HPDE6-E6E7 (cell line): Measurements from ENCODE around the gene DLEC1.
A peak's percentile ranks its signal among the peaks of the same experiment; 100 is the strongest.

ENCODE experiments used
- DNase-seq: peaks from one replicate; pipeline ENCODE4 v3.0.0; 2011; ENCODE audit warnings: missing footprints; ENCODE audit errors: extremely low spot score

DLEC1 gene

DNA sequence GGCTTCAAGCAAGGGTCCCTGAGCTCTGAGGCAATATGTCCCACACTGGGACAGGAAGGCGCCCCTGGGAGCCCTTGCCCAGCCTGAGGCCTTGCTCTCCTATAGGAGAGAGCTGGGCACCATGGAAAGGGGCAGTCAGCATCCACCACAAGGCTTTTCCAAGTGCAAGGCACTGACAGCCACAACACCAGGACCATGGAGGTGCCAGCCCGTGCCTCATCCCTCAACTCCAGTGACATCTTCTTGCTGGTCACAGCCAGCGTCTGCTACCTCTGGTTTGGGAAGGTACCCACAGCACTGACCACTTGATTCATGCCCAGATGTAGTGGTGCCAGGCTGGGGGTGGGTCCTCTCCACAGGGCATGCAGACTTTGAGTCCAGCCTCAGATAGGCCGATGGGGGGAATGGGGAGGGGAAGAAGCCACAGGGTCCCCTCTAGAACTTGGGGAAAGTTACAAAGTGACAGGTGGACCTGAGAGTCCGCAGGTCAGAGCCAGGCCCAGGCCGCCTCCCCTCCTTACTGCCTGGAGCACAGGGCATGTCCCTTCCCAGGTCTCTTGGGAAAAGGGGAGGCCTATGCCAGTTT lies 36.6 kb upstream of the DLEC1 start:
- DNase-seq: no peak

DNA sequence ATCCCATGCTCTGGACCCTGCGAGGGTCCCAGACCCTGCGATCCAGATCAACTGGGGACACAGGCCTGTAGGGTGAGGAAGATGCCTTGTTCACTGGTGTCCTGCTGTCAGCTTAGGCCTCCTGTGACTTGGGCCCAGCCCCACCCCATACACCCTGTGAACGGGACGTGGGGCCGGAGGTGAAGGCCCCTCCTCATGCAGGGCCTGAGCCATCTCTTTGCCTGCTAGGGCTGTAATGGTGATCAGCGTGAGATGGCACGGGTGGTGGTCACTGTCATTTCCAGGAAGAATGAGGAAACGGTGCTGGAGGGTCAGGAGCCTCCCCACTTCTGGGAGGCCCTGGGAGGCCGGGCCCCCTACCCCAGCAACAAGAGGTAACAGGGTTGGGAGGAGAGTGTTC lies 36.1 kb upstream of the DLEC1 start:
- DNase-seq: no peak

DNA sequence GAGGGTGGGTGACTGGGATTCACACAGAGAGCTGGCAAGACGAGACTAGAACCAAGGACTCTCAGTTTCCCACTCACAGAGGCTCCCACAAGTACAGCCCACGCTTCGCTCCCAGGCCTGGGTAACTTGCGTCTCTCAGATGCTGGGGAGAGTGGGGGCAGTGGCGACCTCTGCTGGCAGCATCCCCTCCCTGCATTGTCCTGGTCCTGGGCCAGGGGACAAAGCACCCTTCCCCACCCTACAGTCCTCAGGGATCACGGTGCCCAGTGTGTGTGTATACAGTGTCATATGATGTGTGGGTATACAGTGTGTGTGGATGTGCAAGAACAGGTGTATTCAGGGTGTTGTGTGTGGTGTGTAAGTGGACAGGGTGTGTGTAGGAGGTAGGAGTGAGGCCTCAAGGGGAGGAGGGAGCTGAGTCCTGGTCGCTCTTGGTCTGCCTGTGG lies 35.6 kb upstream of the DLEC1 start:
- DNase-seq: no peak

DNA sequence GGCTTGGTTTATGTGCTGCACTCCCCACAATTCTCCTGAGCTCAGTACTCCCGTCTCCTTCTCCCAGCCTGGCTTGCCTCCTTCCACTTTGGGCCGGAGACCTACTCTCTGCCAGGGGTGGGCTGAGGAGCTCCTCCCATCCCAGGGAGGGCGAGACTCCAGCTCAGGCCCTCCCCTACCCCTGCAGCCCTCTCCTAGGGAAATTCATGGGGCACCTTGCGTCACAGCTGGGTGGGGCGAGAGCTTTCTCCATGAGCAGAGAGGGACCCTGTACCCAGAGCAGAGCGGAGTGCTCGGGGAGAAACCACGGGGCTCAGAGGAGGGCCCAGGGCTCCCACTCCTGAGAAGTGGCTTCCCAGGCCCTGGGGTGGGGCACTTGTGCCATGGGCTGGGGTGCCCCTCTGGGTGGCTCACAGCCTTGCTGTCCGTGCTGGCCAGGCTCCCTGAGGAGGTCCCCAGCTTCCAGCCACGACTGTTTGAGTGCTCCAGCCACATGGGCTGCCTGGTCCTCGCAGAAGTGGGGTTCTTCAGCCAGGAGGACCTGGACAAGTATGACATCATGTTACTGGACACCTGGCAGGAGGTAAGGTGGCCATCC lies 35.1 kb upstream of the DLEC1 start:
- no peak for DNase-seq

DNA sequence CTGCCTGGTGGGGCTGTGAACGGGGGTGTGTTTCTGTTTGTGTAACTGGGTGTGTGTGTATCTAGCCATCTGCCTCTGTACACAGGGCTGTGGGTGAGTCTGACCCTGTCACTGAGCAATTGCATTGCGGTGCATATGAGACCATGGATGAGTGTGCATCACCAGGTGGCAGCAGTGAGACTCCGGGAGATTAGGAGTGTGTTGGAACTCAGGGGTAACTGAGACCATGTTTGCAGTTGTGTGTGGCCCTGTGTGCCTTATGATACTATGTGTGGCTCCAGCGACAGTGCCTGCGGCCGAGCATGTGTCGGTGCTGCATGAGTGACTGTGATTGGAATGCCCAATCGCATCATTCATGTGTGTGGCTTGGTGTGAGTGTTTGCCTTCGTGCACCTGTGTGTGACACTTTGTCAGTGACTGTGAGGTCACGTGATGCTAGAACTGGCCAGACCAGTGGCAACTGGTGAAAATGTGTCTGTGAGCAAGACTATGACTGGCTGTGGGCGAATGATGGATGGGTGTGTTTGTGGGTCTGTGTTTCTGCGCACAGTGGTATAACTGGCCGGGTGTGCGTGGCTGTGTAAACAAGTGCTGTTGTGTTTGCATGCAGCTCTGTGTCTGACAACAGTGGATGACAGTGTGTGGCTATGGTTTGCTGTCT lies 34.5 kb upstream of the DLEC1 start:
- peak; percentile 27 for DNase-seq

DNA sequence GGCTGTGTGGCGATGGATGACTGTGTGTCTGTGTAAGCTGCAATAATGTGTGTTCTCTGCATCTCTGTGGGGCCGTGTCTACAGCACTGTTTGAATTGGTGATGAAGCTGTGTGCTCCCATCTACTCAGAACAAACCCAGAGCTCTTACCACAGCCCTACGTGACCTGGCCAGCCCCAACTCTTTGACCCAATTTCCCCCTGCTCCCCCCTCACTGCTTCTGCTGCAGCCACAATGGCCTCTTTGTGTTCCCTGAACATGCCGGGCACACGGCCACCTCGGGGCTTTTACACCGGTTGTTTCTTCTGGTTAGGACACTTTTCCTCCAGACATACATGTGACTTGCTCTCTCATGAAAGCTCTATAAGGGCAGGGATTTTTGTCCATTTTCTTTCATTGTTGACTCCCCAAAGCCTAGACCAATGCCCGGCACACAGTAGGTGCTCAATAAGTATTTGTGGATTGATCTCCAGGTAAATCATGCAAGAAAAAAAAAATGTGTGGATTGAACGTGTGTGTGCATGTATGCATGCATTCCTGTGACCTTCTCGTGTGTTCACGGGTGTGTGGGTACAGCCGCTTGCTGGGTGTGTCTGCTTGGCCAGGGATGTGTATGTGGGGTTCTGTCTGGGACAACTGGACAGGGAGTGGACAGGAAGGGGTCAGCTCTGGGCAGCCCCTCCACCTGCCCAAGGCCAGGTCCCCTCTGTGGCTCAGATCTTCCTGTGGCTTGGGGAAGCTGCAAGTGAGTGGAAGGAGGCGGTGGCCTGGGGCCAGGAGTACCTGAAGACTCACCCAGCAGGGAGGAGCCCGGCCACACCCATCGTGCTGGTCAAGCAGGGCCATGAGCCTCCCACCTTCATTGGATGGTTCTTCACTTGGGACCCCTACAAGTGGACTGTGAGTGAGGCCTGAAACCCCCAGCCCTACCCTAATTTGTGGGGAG lies 33.7 kb upstream of the DLEC1 start:
- no peak for DNase-seq

DNA sequence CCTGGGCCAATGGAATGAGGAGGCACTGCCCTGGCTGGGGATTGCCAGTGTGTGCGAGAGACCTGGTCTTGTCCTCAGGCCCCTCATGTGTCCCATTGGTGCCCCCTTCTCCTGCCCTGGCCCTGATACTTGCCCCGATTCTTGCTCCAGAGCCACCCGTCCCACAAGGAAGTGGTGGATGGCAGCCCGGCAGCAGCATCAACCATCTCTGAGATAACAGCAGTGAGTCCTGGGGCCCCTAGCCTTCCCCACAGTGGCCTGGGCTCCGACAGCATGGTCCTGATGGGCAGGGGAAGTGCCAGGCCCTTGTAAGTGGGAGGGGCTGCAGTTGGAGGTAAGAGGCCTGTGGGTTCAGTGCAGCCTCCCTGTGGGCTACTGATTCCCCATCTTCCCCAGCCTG lies 33.0 kb upstream of the DLEC1 start:
- DNase-seq: no peak

DNA sequence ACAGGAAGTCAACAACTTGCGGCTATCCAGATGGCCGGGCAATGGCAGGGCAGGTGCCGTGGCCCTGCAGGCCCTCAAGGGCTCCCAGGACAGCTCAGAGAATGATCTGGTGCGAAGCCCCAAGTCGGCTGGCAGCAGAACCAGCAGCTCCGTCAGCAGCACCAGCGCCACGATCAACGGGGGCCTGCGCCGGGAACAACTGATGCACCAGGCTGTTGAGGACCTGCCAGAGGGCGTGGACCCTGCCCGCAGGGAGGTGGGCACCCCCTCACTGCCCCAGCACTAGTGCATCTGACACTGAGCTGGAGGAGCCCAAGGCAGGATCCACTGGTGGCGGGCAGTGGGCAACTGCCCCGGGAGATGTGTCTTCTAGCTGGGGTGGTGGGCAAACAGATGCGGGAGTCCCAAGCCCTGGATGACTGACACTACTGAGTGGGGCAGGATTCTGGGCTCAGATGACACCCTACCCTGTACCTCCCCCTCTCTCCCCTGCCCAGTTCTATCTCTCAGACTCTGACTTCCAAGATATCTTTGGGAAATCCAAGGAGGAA lies 32.5 kb upstream of the DLEC1 start:
- DNase-seq: no peak

DNA sequence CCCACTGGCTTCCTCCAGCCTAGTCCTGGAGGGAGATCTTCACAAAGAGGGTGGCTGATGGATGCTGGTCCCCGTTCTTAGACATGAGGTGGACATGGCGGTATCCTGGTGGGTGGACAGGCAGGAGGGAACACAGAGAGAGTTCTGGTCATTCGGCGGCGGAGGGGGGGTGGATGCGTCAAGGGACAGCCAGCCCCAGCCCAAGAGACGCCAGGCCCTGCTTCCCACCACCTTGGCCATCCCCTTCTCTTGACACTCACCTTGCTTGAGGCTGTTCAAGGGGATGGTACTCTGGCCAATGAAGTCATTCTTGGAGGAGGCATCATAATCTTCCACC lies 31.3 kb upstream of the DLEC1 start:
- DNase-seq: no peak

DNA sequence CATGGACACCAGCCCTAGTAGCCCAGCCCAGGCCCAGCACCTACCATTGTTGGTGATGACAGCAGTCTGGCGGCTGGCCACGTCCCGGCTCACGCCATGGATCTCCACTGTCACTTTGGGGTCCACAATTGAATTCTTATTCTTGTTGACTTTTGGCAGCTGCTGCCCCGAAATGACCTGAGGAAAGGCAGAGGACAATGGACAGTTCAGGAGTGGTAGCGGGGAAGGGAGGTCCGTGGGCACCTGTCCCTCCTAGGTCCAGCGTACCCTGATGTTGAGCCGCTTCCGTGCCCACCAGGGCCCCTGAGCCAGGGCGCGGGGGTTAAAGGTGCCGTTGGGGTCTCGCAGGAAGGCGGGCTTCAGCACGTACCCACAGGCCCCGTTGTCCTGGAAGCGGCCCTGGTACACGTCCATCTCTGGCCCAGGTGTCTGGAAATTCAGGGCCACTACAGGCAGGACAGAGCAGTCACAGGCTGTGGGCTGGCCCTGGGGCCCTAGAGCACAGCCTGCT lies 30.8 kb upstream of the DLEC1 start:
- DNase-seq: no peak

DNA sequence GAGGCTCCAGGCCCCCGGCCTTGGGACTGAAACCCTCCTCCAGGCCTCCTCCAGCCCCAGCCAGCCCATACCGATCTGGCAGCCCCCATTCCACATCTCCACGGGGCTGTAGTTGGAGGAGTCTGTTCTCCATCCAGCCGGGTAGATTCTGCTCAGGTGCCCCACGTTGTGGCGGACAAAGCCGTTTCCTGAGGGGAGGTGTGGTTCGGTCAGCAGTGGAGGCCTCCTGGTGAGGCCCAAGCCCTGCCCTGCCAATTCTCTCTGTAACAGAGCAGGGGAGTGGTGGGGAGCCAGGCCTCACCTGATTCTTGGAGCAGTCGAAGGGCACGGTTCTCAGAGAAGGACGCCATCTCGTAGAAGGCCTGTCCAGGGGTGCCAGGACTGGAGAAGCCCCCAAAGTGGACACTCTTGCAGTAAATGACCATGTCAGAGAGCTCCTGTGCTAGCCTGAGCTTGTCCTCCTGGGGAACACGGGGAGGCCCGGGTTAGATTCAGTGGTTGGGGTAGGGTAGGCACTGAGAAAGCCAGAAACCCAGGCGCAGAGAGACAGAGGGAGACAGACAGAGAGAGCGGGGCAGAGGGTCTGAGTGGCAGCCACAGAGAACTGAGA lies 29.9 kb upstream of the DLEC1 start:
- DNase-seq: no peak

DNA sequence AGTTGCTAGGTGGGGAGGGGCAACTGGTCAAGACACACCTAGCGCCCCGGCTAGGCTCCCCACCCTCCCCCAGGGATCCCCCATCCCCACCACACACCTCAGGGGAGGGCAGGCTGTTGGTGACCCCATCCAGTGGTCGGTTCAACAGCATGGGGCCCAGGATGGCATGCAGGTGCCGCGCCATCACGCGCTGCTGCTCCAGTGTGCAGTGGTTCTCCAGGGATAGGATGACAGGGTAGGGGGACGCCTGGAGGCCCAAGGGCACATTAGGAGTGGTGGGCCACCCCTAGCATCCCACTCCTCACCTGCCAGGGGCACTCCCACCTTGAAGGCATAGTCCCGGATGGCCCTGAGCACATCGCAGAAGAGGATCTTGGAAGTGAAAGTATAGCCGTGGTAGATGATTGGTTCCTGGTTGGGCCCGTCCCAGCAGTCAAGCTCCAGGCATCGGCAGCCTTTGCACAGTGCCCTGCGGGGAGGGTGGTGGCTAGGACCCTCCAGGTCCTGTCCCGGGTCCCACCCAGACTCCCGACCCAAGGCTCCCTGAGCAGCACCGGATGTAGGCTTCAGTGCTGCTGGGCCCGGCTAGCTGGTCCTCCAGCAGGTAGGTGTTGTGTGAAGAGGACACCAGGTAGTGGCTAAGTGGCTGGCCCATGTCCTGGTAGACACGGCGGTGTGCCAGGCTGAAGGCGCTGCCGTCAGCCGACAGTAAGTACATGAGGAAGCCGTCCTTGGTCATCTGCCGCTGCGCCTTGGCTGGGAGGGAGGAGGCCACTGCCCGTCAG lies 29.0 kb upstream of the DLEC1 start:
- DNase-seq: no peak

DNA sequence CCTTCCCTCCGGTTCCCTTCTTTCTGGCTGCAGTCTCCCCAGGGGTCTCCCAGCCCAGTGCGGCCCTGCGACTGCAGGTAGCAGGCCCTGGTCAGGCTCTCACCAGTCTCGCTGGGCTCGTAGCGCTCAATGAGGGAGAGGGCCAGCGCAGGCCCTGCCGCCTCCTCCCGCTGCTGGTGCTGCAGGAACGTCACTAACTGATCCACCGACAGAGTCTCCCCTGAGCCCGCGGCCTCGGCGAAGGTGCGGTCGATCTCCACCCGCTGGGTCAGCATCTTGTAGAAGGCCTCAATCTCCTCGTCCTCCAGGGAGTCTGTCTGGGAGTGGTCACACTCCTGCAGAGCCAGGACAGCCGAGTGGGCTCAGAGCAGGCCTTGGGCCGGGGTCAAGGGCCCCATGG lies 27.9 kb upstream of the DLEC1 start:
- DNase-seq: no peak

DNA sequence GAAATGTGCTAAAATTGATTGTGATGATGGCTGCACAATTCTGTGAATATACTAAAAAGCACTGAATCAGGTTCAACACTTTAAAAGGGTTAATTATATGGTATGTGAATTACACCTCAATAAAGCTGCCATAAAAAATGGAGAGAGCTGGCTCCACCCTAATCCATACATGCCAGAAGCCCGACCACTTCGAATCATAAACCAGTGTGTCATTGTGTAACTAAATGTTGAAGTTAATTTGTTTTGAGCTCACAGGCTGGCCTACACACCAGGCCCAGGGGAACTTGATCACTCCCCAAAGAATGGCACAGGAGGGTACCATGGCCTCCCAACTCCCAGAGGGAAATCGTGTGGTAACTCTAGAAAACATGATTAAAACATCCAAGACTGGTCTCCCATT lies 23.5 kb upstream of the DLEC1 start:
- DNase-seq: no peak

DNA sequence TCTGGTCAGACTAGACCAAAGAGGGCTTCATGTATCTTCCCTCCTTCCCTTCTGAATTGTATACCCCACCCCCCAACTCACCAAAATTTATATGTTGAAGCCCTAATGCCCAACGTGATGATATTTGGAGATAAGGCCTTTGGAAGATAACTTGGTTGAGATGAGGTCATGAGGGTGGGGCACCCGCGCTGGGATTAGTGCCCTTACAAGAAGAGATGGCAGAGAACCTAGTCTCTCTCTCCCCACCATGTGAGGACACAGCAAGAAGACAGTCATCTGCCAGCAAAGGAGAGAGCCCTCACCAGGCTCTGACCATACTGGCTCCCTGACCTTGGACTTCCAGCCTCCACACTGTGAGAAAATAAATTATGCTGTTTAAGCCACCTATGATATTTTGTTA lies 23.0 kb upstream of the DLEC1 start:
- DNase-seq: no peak

DNA sequence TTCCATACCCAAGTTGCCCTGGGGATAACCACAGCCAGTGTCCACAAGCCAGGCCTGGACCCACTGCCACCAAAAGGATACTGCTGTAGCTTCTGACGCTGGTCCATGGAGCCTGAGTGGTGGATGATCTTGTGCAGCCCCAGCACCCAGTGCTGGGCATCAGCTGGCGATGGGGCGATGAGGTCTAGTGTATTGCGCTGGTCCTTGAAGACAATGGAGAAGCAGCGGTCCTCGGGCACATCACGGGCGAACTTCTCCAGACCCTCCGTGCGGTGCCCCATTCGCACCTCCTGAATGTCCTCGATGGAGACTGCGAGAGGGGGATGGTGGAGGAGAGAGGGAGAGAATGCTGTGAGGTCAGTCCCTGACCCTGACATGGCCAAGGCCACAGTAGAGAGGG lies 22.6 kb upstream of the DLEC1 start:
- no peak for DNase-seq

DNA sequence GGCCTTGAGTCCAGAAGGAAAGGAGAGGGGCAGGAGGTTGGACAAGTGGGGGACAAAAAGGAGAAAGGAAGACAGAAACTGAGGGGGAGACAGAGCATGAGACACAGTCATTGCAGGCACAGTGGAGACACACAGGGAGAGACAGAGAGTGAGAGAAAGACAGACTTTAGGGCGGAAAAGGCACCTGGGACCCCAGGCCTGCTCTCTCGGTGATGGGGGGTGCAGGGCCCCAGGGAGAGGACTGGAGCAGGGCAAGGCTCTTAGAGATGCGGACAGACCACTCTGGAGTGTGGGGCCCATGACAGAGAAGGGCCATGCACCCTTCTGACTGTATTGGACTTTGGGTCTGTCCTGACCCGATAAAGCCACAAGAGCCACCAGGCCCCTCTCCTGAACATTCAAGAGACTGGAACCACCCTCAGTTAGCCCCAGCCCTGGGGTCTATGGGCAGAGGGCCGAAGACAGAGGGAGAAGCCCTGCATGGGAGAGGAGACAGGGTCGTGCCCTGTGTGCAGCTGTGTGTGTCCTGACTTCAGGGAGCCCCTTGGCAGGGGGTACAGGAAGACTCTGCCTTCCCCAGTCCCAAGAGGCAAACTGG lies 22.1 kb upstream of the DLEC1 start:
- no peak for DNase-seq

DNA sequence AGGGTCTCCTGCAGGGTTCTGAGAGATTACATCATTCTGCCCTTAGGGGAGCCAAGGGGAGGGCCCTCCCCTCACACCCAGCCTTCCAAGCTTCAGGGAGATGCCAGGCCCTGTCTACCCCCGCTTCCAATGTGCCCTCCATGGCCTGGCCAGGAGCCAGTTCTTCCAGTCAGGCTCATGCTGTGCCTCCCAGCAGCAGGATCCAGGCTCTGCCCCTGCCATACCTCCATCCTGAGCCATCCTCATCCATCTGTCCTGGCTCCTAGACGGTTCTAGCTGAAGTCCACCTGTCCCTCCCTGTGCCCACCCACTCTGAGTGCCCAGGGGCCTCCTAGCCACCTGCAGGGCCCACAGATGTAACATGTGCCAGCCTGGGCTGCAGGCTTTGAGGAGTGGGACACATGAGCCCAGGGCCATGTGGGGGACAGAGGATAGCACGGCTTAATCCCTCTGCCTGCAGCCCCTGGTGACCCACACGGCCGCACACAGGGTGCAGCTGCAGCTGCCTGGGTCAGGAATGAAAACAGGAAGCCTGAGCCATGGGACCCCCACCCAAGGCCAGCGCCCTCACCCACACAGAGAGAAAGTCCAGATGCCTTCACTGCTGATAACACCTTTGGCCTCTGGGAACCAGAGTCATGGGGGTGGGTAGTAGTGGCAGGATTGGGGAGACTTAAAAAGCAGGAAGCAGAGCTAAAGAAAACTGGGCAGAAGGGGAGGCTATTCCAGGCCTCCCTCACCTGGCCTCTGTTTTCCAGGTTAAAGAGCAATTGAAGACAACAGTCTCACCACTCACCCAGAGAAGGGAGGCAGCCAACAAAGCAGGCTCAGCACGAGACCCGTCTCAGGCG lies 21.3 kb upstream of the DLEC1 start:
- no peak for DNase-seq
